Type B pancreatic cell (in vitro differentiated cells): Measurements from ENCODE around the gene PDGFB. TPM values are rescaled to one million over a fixed set of nuclear protein-coding genes. Genes with fewer than 3 reads are reported as not detected.

ENCODE experiments used
- DNase-seq: peaks from one replicate; pipeline ENCODE4 v3.0.0; 2021; ENCODE audit warnings: mixed read lengths; ENCODE audit not compliant: unreplicated experiment; ENCODE audit errors: extremely low spot score
- H3K27ac Mint-ChIP-seq: 2 replicates; pipeline ENCODE4 v1.8.0; 2021; ENCODE audit warnings: mild to moderate bottlenecking, mixed read lengths
- H3K27me3 Mint-ChIP-seq: 2 replicates; pipeline ENCODE4 v1.8.0; 2021; ENCODE audit warnings: mixed read lengths
- H3K36me3 Mint-ChIP-seq: 2 replicates; pipeline ENCODE4 v1.8.0; 2021; ENCODE audit warnings: mixed read lengths
- H3K4me1 Mint-ChIP-seq: one replicate; pipeline ENCODE4 v1.8.0; 2021; ENCODE audit warnings: mixed read lengths; ENCODE audit not compliant: unreplicated experiment
- H3K4me3 Mint-ChIP-seq: 2 replicates; pipeline ENCODE4 v1.8.0; 2021; ENCODE audit warnings: mild to moderate bottlenecking, mixed read lengths
- H3K9me3 Mint-ChIP-seq: 2 replicates; pipeline ENCODE4 v1.8.0; 2021; ENCODE audit warnings: mixed read lengths
- CTCF ChIP-seq: fragments of 200-600 bp; sonication (generic); conservative IDR thresholded peaks from 2 replicates; pipeline ENCODE4 v1.5.0; 2021; ENCODE audit warnings: antibody characterized with exemption, mild to moderate bottlenecking
- total RNA-seq: library from RNA; stranded (reverse); gene quantifications from 2 replicates; pipeline ENCODE4 v1.2.1, GENCODE V29; 2021; ENCODE audit warnings: low replicate concordance

PDGFB gene
- total RNA-seq, 1 donor from 2014 or later: 2.9 TPM

- peaks cover 6% of the 10 kb centered on the region for H3K4me1 Mint-ChIP-seq
- no peak for DNase-seq
- H3K4me3 Mint-ChIP-seq: no peak overlapping the region
- TF ChIP-seq CTCF: no peak
- no peaks in the 10 kb centered on the region for H3K27me3 Mint-ChIP-seq
- H3K27ac Mint-ChIP-seq: no peak overlapping the region
- no peaks in the 10 kb centered on the region for H3K36me3 Mint-ChIP-seq
- peaks cover 5% of the 10 kb centered on the region for H3K9me3 Mint-ChIP-seq
Measured at GRCh38 chr22:39281126-39281525, 36.3 kb upstream of the PDGFB start.

GRCh38 chr22:39280250-39280649 is 35.5 kb upstream of the PDGFB start:
- Mint-ChIP-seq H3K9me3 (peaks cover 5% of the 10 kb centered on the region), H3K27ac (no peak overlapping the region)

GRCh38 chr22:39279170-39279850 is 34.5 kb upstream of the PDGFB start:
- Mint-ChIP-seq H3K4me3 (no peak overlapping the region), H3K36me3 (no peaks in the 10 kb centered on the region), H3K27ac (no peak overlapping the region), H3K9me3 (peaks cover 5% of the 10 kb centered on the region), H3K27me3 (no peaks in the 10 kb centered on the region), H3K4me1 (peaks cover 6% of the 10 kb centered on the region)
- no peak for DNase-seq
- TF ChIP-seq CTCF: no peak

More at GRCh38 chr22:39280250-39280649, 35.5 kb upstream of the PDGFB start:
- no peaks in the 10 kb centered on the region for H3K36me3 Mint-ChIP-seq
- H3K4me3 Mint-ChIP-seq: no peak overlapping the region
- DNase-seq: no peak
- TF ChIP-seq CTCF: no peak
- no peaks in the 10 kb centered on the region for H3K27me3 Mint-ChIP-seq
- H3K4me1 Mint-ChIP-seq: peaks cover 6% of the 10 kb centered on the region

GRCh38 chr22:39278040-39278439 is 33.3 kb upstream of the PDGFB start:
- H3K27ac Mint-ChIP-seq: no peak overlapping the region
- H3K9me3 Mint-ChIP-seq: peaks cover 5% of the 10 kb centered on the region
- DNase-seq: no peak
- H3K36me3 Mint-ChIP-seq: no peaks in the 10 kb centered on the region
- no peaks in the 10 kb centered on the region for H3K27me3 Mint-ChIP-seq
- no peak overlapping the region for H3K4me3 Mint-ChIP-seq
- H3K4me1 Mint-ChIP-seq: peaks cover 6% of the 10 kb centered on the region
- no peak for TF ChIP-seq CTCF

- H3K9me3 Mint-ChIP-seq: peaks cover 5% of the 10 kb centered on the region
- H3K4me1 Mint-ChIP-seq: peaks cover 6% of the 10 kb centered on the region
- no peak for TF ChIP-seq CTCF
- no peaks in the 10 kb centered on the region for H3K36me3 Mint-ChIP-seq
- no peaks in the 10 kb centered on the region for H3K27me3 Mint-ChIP-seq
- no peak for DNase-seq
- no peak overlapping the region for H3K27ac Mint-ChIP-seq
- H3K4me3 Mint-ChIP-seq: no peak overlapping the region
Measured at GRCh38 chr22:39277142-39277607, 32.4 kb upstream of the PDGFB start.
